PFSK-1 (cell line): ENCODE data around the gene SOS2.

Experiments used
- FOXP2 ChIP-seq: optimal IDR thresholded peaks from 2 replicates; pipeline ENCODE3; 2011; ENCODE audit warnings: borderline replicate concordance, control low read depth, inconsistent platforms; ENCODE audit not compliant: insufficient read depth; ENCODE audit errors: extremely low read length, extremely low read depth
- POLR2AphosphoS5 ChIP-seq: IDR thresholded peaks from 2 replicates; pipeline ENCODE4 v1.6.1; 2012; ENCODE audit warnings: low read depth, mild to moderate bottlenecking, control low read depth, low read length, moderate library complexity
- SIN3A ChIP-seq: IDR thresholded peaks from 2 replicates; pipeline ENCODE4 v1.6.1; 2012; ENCODE audit warnings: mild to moderate bottlenecking, low read length, moderate library complexity, borderline replicate concordance; ENCODE audit not compliant: insufficient read depth
- TAF1 ChIP-seq: IDR thresholded peaks from 2 replicates; pipeline ENCODE4 v1.6.1; 2012; ENCODE audit warnings: low read length, control low read depth, borderline replicate concordance; ENCODE audit not compliant: insufficient read depth
- TF ChIP-seq, protein P1 (sequence below), 2 experiments: IDR thresholded peaks; 2 replicates each; pipeline versions ENCODE4 v1.6.1 to v1.8.0; 2011 to 2012; ENCODE audit warnings: low read depth in 2 of 2, low read length in 2 of 2, control low read depth in 1 of 2, inconsistent platforms in 1 of 2, mild to moderate bottlenecking in 1 of 2, moderate library complexity in 1 of 2; ENCODE audit not compliant: insufficient read depth in 1 of 2

Gene SOS2

GRCh38 chr14:50088117-50088515 is 143.3 kb downstream of the SOS2 start:
- no peak for TF ChIP-seq FOXP2
- TF ChIP-seq SIN3A, result no peak
- TF ChIP-seq POLR2AphosphoS5, result no peak
- TF ChIP-seq TAF1, result no peak

- TF ChIP-seq, protein P1, sequence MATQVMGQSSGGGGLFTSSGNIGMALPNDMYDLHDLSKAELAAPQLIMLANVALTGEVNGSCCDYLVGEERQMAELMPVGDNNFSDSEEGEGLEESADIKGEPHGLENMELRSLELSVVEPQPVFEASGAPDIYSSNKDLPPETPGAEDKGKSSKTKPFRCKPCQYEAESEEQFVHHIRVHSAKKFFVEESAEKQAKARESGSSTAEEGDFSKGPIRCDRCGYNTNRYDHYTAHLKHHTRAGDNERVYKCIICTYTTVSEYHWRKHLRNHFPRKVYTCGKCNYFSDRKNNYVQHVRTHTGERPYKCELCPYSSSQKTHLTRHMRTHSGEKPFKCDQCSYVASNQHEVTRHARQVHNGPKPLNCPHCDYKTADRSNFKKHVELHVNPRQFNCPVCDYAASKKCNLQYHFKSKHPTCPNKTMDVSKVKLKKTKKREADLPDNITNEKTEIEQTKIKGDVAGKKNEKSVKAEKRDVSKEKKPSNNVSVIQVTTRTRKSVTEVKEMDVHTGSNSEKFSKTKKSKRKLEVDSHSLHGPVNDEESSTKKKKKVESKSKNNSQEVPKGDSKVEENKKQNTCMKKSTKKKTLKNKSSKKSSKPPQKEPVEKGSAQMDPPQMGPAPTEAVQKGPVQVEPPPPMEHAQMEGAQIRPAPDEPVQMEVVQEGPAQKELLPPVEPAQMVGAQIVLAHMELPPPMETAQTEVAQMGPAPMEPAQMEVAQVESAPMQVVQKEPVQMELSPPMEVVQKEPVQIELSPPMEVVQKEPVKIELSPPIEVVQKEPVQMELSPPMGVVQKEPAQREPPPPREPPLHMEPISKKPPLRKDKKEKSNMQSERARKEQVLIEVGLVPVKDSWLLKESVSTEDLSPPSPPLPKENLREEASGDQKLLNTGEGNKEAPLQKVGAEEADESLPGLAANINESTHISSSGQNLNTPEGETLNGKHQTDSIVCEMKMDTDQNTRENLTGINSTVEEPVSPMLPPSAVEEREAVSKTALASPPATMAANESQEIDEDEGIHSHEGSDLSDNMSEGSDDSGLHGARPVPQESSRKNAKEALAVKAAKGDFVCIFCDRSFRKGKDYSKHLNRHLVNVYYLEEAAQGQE (IDR thresholded peaks at IDR 0.05; ENCODE audit: insufficient read depth in 1 of 2, low read depth in 2 of 2, low read length in 2 of 2), result no peak
- TF ChIP-seq TAF1, result no peak
- TF ChIP-seq POLR2AphosphoS5, result no peak
- no peak for TF ChIP-seq SIN3A
- TF ChIP-seq FOXP2, result no peak
Measured at GRCh38 chr14:50087341-50088116, 143.8 kb downstream of the SOS2 start.

DNA sequence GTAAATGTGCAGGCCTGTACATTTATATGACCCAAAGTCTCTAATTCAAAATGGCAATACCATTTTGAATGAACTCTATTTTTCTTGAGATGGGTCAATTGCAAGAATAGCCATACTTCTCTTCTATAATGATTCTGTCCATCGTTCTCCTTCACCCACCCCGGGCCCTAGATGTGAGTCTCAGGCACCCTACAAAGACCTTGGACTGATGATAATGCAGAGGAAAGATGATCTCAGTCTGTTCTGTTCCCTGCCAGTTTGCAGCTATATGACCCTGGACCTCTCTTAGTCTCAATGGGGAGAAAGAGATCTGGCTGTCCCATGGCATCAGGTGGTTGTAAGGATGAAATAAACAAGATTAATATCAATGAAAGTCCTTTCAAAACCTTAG is 145.1 kb downstream of the SOS2 start:
- TF ChIP-seq SIN3A (no peak), POLR2AphosphoS5 (no peak), TAF1 (no peak)
- TF ChIP-seq, protein P1 (IDR thresholded peaks at IDR 0.05; ENCODE audit: insufficient read depth in 1 of 2, low read depth in 2 of 2, low read length in 2 of 2), result no peak

DNA sequence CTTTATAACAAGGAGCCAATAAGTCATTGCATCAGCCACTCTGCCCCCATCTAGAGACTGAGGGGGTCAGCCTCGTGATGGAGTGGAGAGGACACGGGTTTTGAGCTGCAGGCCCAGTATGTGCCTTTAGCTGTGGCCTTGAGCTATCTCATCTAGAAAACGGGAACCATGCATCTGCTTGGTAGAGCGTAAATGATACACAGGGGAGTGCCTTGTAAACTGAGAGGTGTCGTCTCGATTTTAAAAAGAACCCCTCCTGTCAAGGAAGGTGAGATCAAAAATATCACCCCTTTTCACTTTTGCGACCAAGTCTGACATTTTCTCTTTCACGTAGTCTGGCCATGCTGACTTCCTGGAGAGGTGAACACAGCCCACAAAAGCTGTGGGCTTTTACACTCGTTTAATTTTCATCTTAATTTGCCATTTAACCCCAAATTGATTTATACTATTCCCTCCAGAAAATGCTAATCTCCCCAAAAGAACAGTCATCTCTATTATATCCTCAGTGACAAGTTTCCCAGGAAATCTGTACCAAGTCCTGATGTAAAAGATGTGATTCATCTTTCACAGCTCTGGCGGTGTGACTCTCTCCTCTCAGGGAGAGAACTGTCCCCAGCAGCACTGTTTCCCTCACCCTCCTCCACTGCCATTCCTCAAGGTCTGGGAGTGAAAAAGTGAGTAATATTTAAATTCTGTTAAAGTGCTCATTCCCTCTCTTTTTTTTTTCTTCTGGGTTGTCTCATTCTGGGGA is 145.6 kb downstream of the SOS2 start:
- no peak for TF ChIP-seq TAF1

GRCh38 chr14:50084666-50085065 is 146.7 kb downstream of the SOS2 start:
- TF ChIP-seq FOXP2 (no peak), SIN3A (no peak), TAF1 (no peak), POLR2AphosphoS5 (no peak)
- TF ChIP-seq, protein P1 (IDR thresholded peaks at IDR 0.05; ENCODE audit: insufficient read depth in 1 of 2, low read depth in 2 of 2, low read length in 2 of 2), result no peak
